Spleen (tissue), 11 donors: ENCODE data around the gene KCNJ10. TPM values are rescaled to one million over a fixed set of nuclear protein-coding genes. Genes with fewer than 3 reads are reported as not detected.

ENCODE experiments used
- DNase-seq: peaks from one replicate; pipeline ENCODE4 v3.0.0-alpha.2; 2020
- H3K27ac ChIP-seq, 8 donors: fragments of 200-600 bp; sonication (generic) in 7 of 8; 1 replicate in 4 of 8; 2 replicates in 4 of 8; pipeline versions ENCODE4 v1.5.0 to v1.8.0; 2016 to 2021; ENCODE audit warnings: inconsistent platforms in 4 of 8, mild to moderate bottlenecking in 4 of 8, moderate library complexity in 1 of 8
- H3K27me3 ChIP-seq, 7 donors: fragments of 200-600 bp; sonication (generic) in 6 of 7; replicated peaks in 1 of 7; 1 replicate in 4 of 7; 2 replicates in 3 of 7; pipeline versions ENCODE4 v1.5.0 to v1.8.0; 2016 to 2021; ENCODE audit warnings: inconsistent platforms in 3 of 7, mild to moderate bottlenecking in 1 of 7
- H3K36me3 ChIP-seq, 6 donors: fragments of 200-600 bp; sonication (generic) in 5 of 6; 1 replicate in 4 of 6; 2 replicates in 2 of 6; pipeline versions ENCODE4 v1.5.0 to v1.8.0; 2016 to 2021; ENCODE audit warnings: inconsistent platforms in 2 of 6
- H3K4me1 ChIP-seq, 6 donors: fragments of 200-600 bp; sonication (generic) in 5 of 6; 1 replicate in 3 of 6; 2 replicates in 3 of 6; pipeline versions ENCODE4 v1.5.0 to v1.8.0; 2016 to 2021; ENCODE audit warnings: inconsistent platforms in 3 of 6
- H3K4me3 ChIP-seq, 8 donors: fragments of 200-600 bp; sonication (generic) in 7 of 8; 1 replicate in 4 of 8; 2 replicates in 4 of 8; pipeline versions ENCODE4 v1.5.0 to v1.8.0; 2016 to 2021; ENCODE audit warnings: inconsistent platforms in 4 of 8, mild to moderate bottlenecking in 4 of 8, moderate library complexity in 2 of 8
- H3K9me3 ChIP-seq, 8 donors: fragments of 200-600 bp; sonication (generic) in 7 of 8; 1 replicate in 4 of 8; 2 replicates in 4 of 8; pipeline versions ENCODE4 v1.5.0 to v1.8.0; 2016 to 2021; ENCODE audit warnings: inconsistent platforms in 4 of 8
- CTCF ChIP-seq, 11 experiments: fragments of 200-600 bp in 7 of 11; fragments of 450-650 bp in 4 of 11; sonication (generic) in 4 of 11; IDR thresholded peaks in 8 of 11; conservative IDR thresholded peaks in 3 of 11; 1 replicate in 7 of 11; 2 replicates in 4 of 11; pipeline versions ENCODE4 v1.4.0 to v1.8.0; 2016 to 2021; ENCODE audit warnings: antibody characterized with exemption in 11 of 11, inconsistent platforms in 4 of 11, mild to moderate bottlenecking in 1 of 11
- POLR2A ChIP-seq, 3 donors: fragments of 450-650 bp; IDR thresholded peaks; one replicate each; pipeline ENCODE4 v1.5.1; 2017; ENCODE audit warnings: antibody characterized with exemption in 3 of 3, mild to moderate bottlenecking in 1 of 3
- POLR2AphosphoS5 ChIP-seq, 3 donors: sonication (generic); formaldehyde crosslinking; IDR thresholded peaks; one replicate each; pipeline ENCODE4 v1.5.1; 2017; ENCODE audit warnings: antibody characterized with exemption in 3 of 3
- WGBS, 5 donors: extraction: QIAGEN DNeasy Blood & Tissue Kit in 3 of 5; methylation state at CpG; one replicate each; pipeline versions ENCODE4 v1.1.5 to v1.1.7; 2013 to 2018; 5-methylcytosine and 5-hydroxymethylcytosine counted together
- intact Hi-C: fragments of 100-400 bp; cut with DNase I; formaldehyde crosslinking; loops from one replicate; pipeline ENCODE4 v1.15.0; 2023; ENCODE audit warnings: low total_unique reads
- polyA plus RNA-seq, 3 donors: library from polyadenylated mRNA; stranded (reverse); fragments of 200-250 nt; gene quantifications; one replicate each; pipeline ENCODE4 v1.2.1, GENCODE V29; 2013
- total RNA-seq, 7 donors: library from RNA; depleted of rRNA in 3 of 7; stranded (reverse); fragments of >200 nt in 3 of 7; fragmentation: NEBNext Ultra II Directional in 4 of 7; extraction: Animal tissue kit (Norgen Biotek cat#: 25700) in 4 of 7; gene quantifications; one replicate each; pipeline versions ENCODE4 v1.1.0 to v1.2.1, GENCODE V29; 2016 to 2021
- donor health status: healthy with polysubstance abuse.
- donor health status: DM: no; HTN: no; CAD: no; lungs with moderate emphysema.
- donor health status: DM: no; HTN: no; CAD: no.
- donor health status: Bipolar disorder and iron deficiency.
- donor health status: healthy.
- donor health status: DM: no; HTN: no; CAD: no.
- donor health status: DM: yes; HTN: yes; CAD: no.

KCNJ10 gene
- total and polyA plus RNA-seq, 10 donors: 3.7 to 30.8 (median 14.2) TPM

- Histone ChIP-seq H3K27ac (no peak overlapping the region), H3K9me3 (no peaks in the 10 kb centered on the region), H3K4me3 (no peak overlapping the region), H3K36me3 (no peaks in the 10 kb centered on the region), H3K4me1 (no peaks in the 10 kb centered on the region), H3K27me3 (peaks cover 0 to 3% (median 0%) of the 10 kb centered on the region in 7 donors)
- intact Hi-C loops: no loop called here
- WGBS, 5 donors: 66 to 84% (median 78%) methylated on average over 2 of the region's 2 CpGs
- DNase-seq: no peak
- TF ChIP-seq CTCF (IDR thresholded peaks at IDR 0.05 in 8 of 11, conservative IDR thresholded peaks at IDR 0.05 in 3 of 11): no peak
- TF ChIP-seq POLR2A (IDR thresholded peaks at IDR 0.05): no peak
- TF ChIP-seq POLR2AphosphoS5 (IDR thresholded peaks at IDR 0.05): no peak
These were observed 68.5 kb downstream of the KCNJ10 start for GRCh38 chr1:160001440-160001839.

DNA sequence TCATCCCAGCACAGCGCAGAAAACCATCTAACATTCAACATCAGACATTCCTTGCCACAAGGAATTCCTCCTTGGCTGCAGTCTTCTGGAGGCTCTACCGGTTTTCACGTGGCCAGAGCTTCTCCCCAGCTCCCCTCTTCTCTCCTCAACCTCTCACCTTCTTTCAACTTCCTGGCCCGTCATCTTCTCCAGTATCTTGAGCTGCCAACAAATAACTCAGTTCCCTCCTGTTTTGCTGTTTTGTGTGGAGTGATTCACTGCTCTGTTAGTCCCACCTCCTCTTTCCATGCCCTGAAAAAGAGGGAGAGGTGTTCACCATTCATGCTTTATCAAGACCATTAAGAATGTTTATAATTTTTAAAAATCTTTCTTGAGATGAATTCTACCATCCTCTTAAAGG is 70.8 kb downstream of the KCNJ10 start:
- peaks cover 0 to 3% (median 0%) of the 10 kb centered on the region in 7 donors for H3K27me3 ChIP-seq
- H3K4me1 ChIP-seq: no peaks in the 10 kb centered on the region
- DNase-seq: no peak
- H3K9me3 ChIP-seq: no peaks in the 10 kb centered on the region
- no peak for TF ChIP-seq POLR2A (IDR thresholded peaks at IDR 0.05)
- TF ChIP-seq POLR2AphosphoS5 (IDR thresholded peaks at IDR 0.05): no peak
- no peak for TF ChIP-seq CTCF (IDR thresholded peaks at IDR 0.05 in 8 of 11, conservative IDR thresholded peaks at IDR 0.05 in 3 of 11)
- intact Hi-C loops: no loop called here
- WGBS, 5 donors: 63 to 82% (median 73%) methylated on average over 4 of the region's 4 CpGs
- H3K36me3 ChIP-seq: no peaks in the 10 kb centered on the region
- no peak overlapping the region for H3K27ac ChIP-seq
- H3K4me3 ChIP-seq: no peak overlapping the region

GRCh38 chr1:159996653-159997052 is 73.3 kb downstream of the KCNJ10 start:
- peaks cover 0 to 4% (median 0%) of the 10 kb centered on the region in 6 donors for H3K4me1 ChIP-seq
- DNase-seq: no peak
- no peaks in the 10 kb centered on the region for H3K36me3 ChIP-seq
- intact Hi-C loops: no loop called here
- H3K27me3 ChIP-seq: peaks cover 0 to 3% (median 0%) of the 10 kb centered on the region in 7 donors
- no peak overlapping the region for H3K27ac ChIP-seq
- no peak overlapping the region for H3K4me3 ChIP-seq
- TF ChIP-seq POLR2A (IDR thresholded peaks at IDR 0.05): no peak
- no peak for TF ChIP-seq CTCF (IDR thresholded peaks at IDR 0.05 in 8 of 11, conservative IDR thresholded peaks at IDR 0.05 in 3 of 11)
- TF ChIP-seq POLR2AphosphoS5 (IDR thresholded peaks at IDR 0.05): no peak
- no peaks in the 10 kb centered on the region for H3K9me3 ChIP-seq

DNA sequence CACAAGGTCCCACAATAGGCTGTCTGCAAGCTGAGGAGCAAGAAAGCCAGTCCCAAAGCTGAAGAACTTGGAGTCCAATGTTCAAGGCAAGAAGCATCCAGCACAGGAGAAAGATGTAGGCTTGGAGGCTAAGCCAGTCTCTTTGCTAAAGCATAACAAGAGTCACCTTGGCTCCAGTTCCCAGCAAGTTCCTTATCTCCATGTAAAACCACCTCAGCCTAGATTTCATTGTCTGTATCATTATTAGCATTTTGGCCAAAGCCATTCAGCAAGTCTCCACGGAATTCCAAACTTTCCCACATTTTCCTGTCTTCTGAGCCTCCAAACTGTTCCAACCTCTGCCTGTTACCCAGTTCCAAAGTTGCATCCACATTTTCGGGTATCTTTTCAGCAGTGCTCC is 75.1 kb downstream of the KCNJ10 start:
- Histone ChIP-seq H3K36me3 (no peaks in the 10 kb centered on the region), H3K4me1 (peaks cover 0 to 8% (median 0%) of the 10 kb centered on the region in 6 donors), H3K4me3 (no peak overlapping the region), H3K9me3 (no peaks in the 10 kb centered on the region), H3K27me3 (peaks cover 0 to 10% (median 0%) of the 10 kb centered on the region in 7 donors), H3K27ac (no peak overlapping the region)
- WGBS, 5 donors: 79 to 87% (median 83%) methylated on average over 2 of the region's 2 CpGs
- DNase-seq: no peak
- TF ChIP-seq CTCF (IDR thresholded peaks at IDR 0.05 in 8 of 11, conservative IDR thresholded peaks at IDR 0.05 in 3 of 11): no peak
- no peak for TF ChIP-seq POLR2AphosphoS5 (IDR thresholded peaks at IDR 0.05)
- TF ChIP-seq POLR2A (IDR thresholded peaks at IDR 0.05): no peak
- intact Hi-C loops: no loop called here
